KMS-11 (cell line): ENCODE measurements around the gene SAFB.

ENCODE experiments used
- H2AFZ ChIP-seq: fragments of 200-600 bp; sonication (generic); 2 replicates; pipeline ENCODE4 v1.6.1; 2016; ENCODE audit warnings: antibody characterized with exemption, mixed run types, low read depth
- H3K27ac ChIP-seq: fragments of 200-600 bp; sonication (generic); 2 replicates; pipeline ENCODE4 v1.6.1; 2016; ENCODE audit warnings: mild to moderate bottlenecking, mixed run types
- H3K27me3 ChIP-seq: fragments of 200-600 bp; sonication (generic); 2 replicates; pipeline ENCODE4 v1.6.1; 2017; ENCODE audit warnings: mild to moderate bottlenecking, low read depth, mixed run types, moderate library complexity; ENCODE audit not compliant: insufficient read depth
- H3K36me3 ChIP-seq: fragments of 200-600 bp; sonication (generic); 2 replicates; pipeline ENCODE4 v1.6.1; 2017; ENCODE audit warnings: mild to moderate bottlenecking, mixed run types; ENCODE audit not compliant: insufficient read depth
- H3K4me1 ChIP-seq: fragments of 200-600 bp; sonication (generic); 2 replicates; pipeline ENCODE4 v1.6.1; 2016; ENCODE audit warnings: mild to moderate bottlenecking, low read depth, mixed run types; ENCODE audit not compliant: poor library complexity, severe bottlenecking
- H3K4me2 ChIP-seq: fragments of 200-600 bp; sonication (generic); 2 replicates; pipeline ENCODE4 v1.7.0; 2016; ENCODE audit warnings: mild to moderate bottlenecking, mixed run types
- H3K4me3 ChIP-seq: fragments of 200-600 bp; sonication (generic); IDR thresholded peaks from 2 replicates; pipeline ENCODE4 v1.6.1; 2017; ENCODE audit warnings: low read depth, low read length, mixed read lengths; ENCODE audit not compliant: insufficient read depth
- H3K79me2 ChIP-seq: fragments of 200-600 bp; sonication (generic); 2 replicates; pipeline ENCODE4 v1.6.1; 2016; ENCODE audit warnings: low read depth, mixed run types; ENCODE audit not compliant: insufficient read depth
- H3K9ac ChIP-seq: fragments of 200-600 bp; sonication (generic); 2 replicates; pipeline ENCODE4 v1.6.1; 2016; ENCODE audit warnings: mild to moderate bottlenecking, mixed run types
- H4K20me1 ChIP-seq: fragments of 200-600 bp; sonication (generic); 2 replicates; pipeline ENCODE4 v1.6.1; 2016; ENCODE audit warnings: mild to moderate bottlenecking, mixed run types; ENCODE audit not compliant: insufficient read depth
- CTCF ChIP-seq: fragments of 200-600 bp; sonication (generic); conservative IDR thresholded peaks from 2 replicates; pipeline ENCODE4 v1.6.1; 2017; ENCODE audit warnings: low read depth, mild to moderate bottlenecking, antibody characterized with exemption, low read length, moderate library complexity, mixed read lengths

The SAFB gene

GRCh38 chr19:5579697-5580096, 43.2 kb upstream of the SAFB start:
- H3K4me1 ChIP-seq, result no peaks in the 10 kb centered on the region
- no peak overlapping the region for H3K9ac ChIP-seq
- H3K27me3 ChIP-seq, result no peaks in the 10 kb centered on the region
- no peak overlapping the region for H3K27ac ChIP-seq
- H3K36me3 ChIP-seq, result no peaks in the 10 kb centered on the region
- no peaks in the 10 kb centered on the region for H3K79me2 ChIP-seq
- H3K4me2 ChIP-seq, result no peak overlapping the region
- TF ChIP-seq CTCF, result no peak
- H2AFZ ChIP-seq, result no peak overlapping the region
- H3K4me3 ChIP-seq, result no peak overlapping the region
- no peaks in the 10 kb centered on the region for H4K20me1 ChIP-seq

- Histone ChIP-seq H3K9ac (no peak overlapping the region), H3K79me2 (no peaks in the 10 kb centered on the region), H3K4me3 (no peak overlapping the region), H3K36me3 (no peaks in the 10 kb centered on the region), H3K4me2 (no peak overlapping the region), H3K27me3 (no peaks in the 10 kb centered on the region), H2AFZ (no peak overlapping the region), H3K27ac (no peak overlapping the region), H4K20me1 (no peaks in the 10 kb centered on the region), H3K4me1 (no peaks in the 10 kb centered on the region)
- TF ChIP-seq CTCF, result no peak
Observed at GRCh38 chr19:5580161-5580571, 42.7 kb upstream of the SAFB start.

- Histone ChIP-seq H3K9ac (no peak overlapping the region), H4K20me1 (no peaks in the 10 kb centered on the region)
Observed at GRCh38 chr19:5585461-5586299, 37.2 kb upstream of the SAFB start.

GRCh38 chr19:5586300-5587070, 36.4 kb upstream of the SAFB start:
- H3K4me3 ChIP-seq, result no peak overlapping the region
- no peak overlapping the region for H2AFZ ChIP-seq
- no peak overlapping the region for H3K4me2 ChIP-seq
- H3K4me1 ChIP-seq, result no peaks in the 10 kb centered on the region
- no peak overlapping the region for H3K27ac ChIP-seq
- no peak overlapping the region for H3K9ac ChIP-seq
- H3K27me3 ChIP-seq, result no peaks in the 10 kb centered on the region
- no peaks in the 10 kb centered on the region; the same call in 1 of the 2 replicates for H3K36me3 ChIP-seq
- no peak for TF ChIP-seq CTCF
- no peaks in the 10 kb centered on the region for H3K79me2 ChIP-seq
- no peaks in the 10 kb centered on the region for H4K20me1 ChIP-seq

More at GRCh38 chr19:5585461-5586299, 37.2 kb upstream of the SAFB start:
- no peaks in the 10 kb centered on the region for H3K27me3 ChIP-seq
- H3K4me2 ChIP-seq, result no peak overlapping the region
- no peak for TF ChIP-seq CTCF
- no peaks in the 10 kb centered on the region for H3K4me1 ChIP-seq
- H3K36me3 ChIP-seq, result no peaks in the 10 kb centered on the region; the same call in 1 of the 2 replicates
- H2AFZ ChIP-seq, result no peak overlapping the region
- no peak overlapping the region for H3K27ac ChIP-seq
- no peaks in the 10 kb centered on the region for H3K79me2 ChIP-seq
- H3K4me3 ChIP-seq, result no peak overlapping the region
